Activated CD8-positive, alpha-beta memory T cell treated with anti-CD3 and anti-CD28 coated beads for 24 hours (primary cell): ENCODE data around the gene BTG3.

Experiments
- DNase-seq: peaks from one replicate; pipeline ENCODE4 v3.0.0-alpha.2; 2020

The BTG3 gene

GRCh38 chr21:17612565-17613241 is at the start of gene BTG3:
BTG3 (minus strand) TSS chr21:17612901; CDS start chr21:17609144, 3,757 bp downstream.
- peak; percentile 90 for DNase-seq

- no peak for DNase-seq
Measured at GRCh38 chr21:17660862-17661261, 48.2 kb upstream of the BTG3 start.

GRCh38 chr21:17660452-17660851 is 47.8 kb upstream of the BTG3 start:
- no peak for DNase-seq

GRCh38 chr21:17658931-17659330 is 46.2 kb upstream of the BTG3 start:
- DNase-seq = no peak

GRCh38 chr21:17651526-17651925 is 38.8 kb upstream of the BTG3 start:
- no peak for DNase-seq

- no peak for DNase-seq
Measured at GRCh38 chr21:17650292-17650691, 37.6 kb upstream of the BTG3 start.

GRCh38 chr21:17646790-17647189 is 34.1 kb upstream of the BTG3 start:
- DNase-seq = no peak

GRCh38 chr21:17644186-17644585 is 31.5 kb upstream of the BTG3 start:
- DNase-seq = no peak

- DNase-seq = no peak
Measured at GRCh38 chr21:17640821-17641220, 28.1 kb upstream of the BTG3 start.

GRCh38 chr21:17636711-17637110 is 24.0 kb upstream of the BTG3 start:
- no peak for DNase-seq

- DNase-seq = no peak
Measured at GRCh38 chr21:17631195-17631594, 18.5 kb upstream of the BTG3 start.

GRCh38 chr21:17622018-17622417 is 9.3 kb upstream of the BTG3 start:
- no peak for DNase-seq

- DNase-seq = no peak
Measured at GRCh38 chr21:17616831-17617230, 4.1 kb upstream of the BTG3 start.

GRCh38 chr21:17613242-17613676 is 558 bp upstream of the BTG3 start:
- no peak for DNase-seq

GRCh38 chr21:17612023-17612564 is 607 bp downstream of the BTG3 start:
- DNase-seq = no peak

GRCh38 chr21:17611414-17612022 is 1.2 kb downstream of the BTG3 start:
- DNase-seq = peak; percentile 87

- no peak for DNase-seq
Measured at GRCh38 chr21:17610911-17611310, 1.8 kb downstream of the BTG3 start.

GRCh38 chr21:17609681-17610080 is 3.0 kb downstream of the BTG3 start:
- DNase-seq = no peak

- DNase-seq = no peak
Measured at GRCh38 chr21:17607684-17608083, 5.0 kb downstream of the BTG3 start.

GRCh38 chr21:17602874-17603273 is 9.8 kb downstream of the BTG3 start:
- DNase-seq = no peak

- DNase-seq = no peak
Measured at GRCh38 chr21:17598437-17598836, 14.3 kb downstream of the BTG3 start.

- no peak for DNase-seq
Measured at GRCh38 chr21:17597680-17598079, 15.0 kb downstream of the BTG3 start.

- DNase-seq = no peak
Measured at GRCh38 chr21:17590430-17590829, 22.3 kb downstream of the BTG3 start.

- no peak for DNase-seq
Measured at GRCh38 chr21:17585875-17586450, 26.7 kb downstream of the BTG3 start.
